ENCODE results near the gene ZC3H12D.

DNA sequence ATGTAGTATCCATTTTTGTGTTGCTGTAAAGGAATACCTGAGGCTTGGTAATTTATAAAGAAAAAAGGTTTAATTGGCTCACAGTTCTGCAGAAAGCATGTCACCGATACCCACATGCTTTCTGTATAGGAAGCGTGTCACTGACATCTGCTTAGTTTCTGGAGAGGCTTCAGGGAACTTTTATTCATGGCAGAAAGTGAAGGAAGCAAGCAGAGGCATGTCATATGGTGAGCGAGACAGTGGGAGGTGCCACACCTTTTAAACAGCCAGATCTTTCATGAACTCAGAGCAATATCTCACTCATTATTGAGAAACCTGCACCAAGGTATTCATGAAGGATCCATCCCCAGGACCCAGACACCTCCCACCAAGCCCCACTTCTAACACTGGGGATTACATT lies 81.3 kb downstream of the ZC3H12D start:
- TF ChIP-seq POLR2A (IDR thresholded peaks at IDR 0.05; ENCODE audit: low read depth) = no peak
- TF ChIP-seq, protein P1, sequence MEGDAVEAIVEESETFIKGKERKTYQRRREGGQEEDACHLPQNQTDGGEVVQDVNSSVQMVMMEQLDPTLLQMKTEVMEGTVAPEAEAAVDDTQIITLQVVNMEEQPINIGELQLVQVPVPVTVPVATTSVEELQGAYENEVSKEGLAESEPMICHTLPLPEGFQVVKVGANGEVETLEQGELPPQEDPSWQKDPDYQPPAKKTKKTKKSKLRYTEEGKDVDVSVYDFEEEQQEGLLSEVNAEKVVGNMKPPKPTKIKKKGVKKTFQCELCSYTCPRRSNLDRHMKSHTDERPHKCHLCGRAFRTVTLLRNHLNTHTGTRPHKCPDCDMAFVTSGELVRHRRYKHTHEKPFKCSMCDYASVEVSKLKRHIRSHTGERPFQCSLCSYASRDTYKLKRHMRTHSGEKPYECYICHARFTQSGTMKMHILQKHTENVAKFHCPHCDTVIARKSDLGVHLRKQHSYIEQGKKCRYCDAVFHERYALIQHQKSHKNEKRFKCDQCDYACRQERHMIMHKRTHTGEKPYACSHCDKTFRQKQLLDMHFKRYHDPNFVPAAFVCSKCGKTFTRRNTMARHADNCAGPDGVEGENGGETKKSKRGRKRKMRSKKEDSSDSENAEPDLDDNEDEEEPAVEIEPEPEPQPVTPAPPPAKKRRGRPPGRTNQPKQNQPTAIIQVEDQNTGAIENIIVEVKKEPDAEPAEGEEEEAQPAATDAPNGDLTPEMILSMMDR (IDR thresholded peaks at IDR 0.05) = no peak
- no peak for TF ChIP-seq EP300 (IDR thresholded peaks at IDR 0.05)
